H1 (cell line): ENCODE measurements around the gene BBS9.

Experiments
- BCL11A ChIP-seq, 2 experiments: IDR thresholded peaks; one replicate each; pipeline ENCODE4 v1.6.1; 2011; ENCODE audit warnings: low read depth in 2 of 2, low read length in 2 of 2, mild to moderate bottlenecking in 2 of 2
- CHD2 ChIP-seq: IDR thresholded peaks from 2 replicates; pipeline ENCODE4 v1.6.1; 2012; ENCODE audit warnings: low read length, improper control_type of control experiment
- CREB1 ChIP-seq: IDR thresholded peaks from 2 replicates; pipeline ENCODE4 v1.6.1; 2012; ENCODE audit warnings: inconsistent platforms
- CTBP2 ChIP-seq: IDR thresholded peaks from 2 replicates; pipeline ENCODE4 v1.7.0; 2011; ENCODE audit warnings: borderline replicate concordance, mild to moderate bottlenecking, moderate library complexity, mixed read lengths, low read length; ENCODE audit not compliant: insufficient read depth, insufficient read length
- EGR1 ChIP-seq: IDR thresholded peaks from 2 replicates; pipeline ENCODE4 v1.6.1; 2011; ENCODE audit warnings: low read depth, low read length, borderline replicate concordance
- KDM5A ChIP-seq: fragments of 200-600 bp; IDR thresholded peaks from 2 replicates; pipeline ENCODE4 v1.7.1; 2012; ENCODE audit warnings: mild to moderate bottlenecking, low read length, inconsistent platforms, mixed read lengths
- POLR2A ChIP-seq, 2 experiments: IDR thresholded peaks; 1 replicate in 1 of 2; 2 replicates in 1 of 2; pipeline ENCODE4 v1.6.1; 2011; ENCODE audit warnings: low read depth in 2 of 2, low read length in 2 of 2, mild to moderate bottlenecking in 2 of 2; ENCODE audit errors: control extremely low read depth in 1 of 2
- POLR2AphosphoS5 ChIP-seq: IDR thresholded peaks from 2 replicates; pipeline ENCODE4 v1.6.1; 2011; ENCODE audit warnings: low read depth, low read length
- SIX5 ChIP-seq: IDR thresholded peaks from 2 replicates; pipeline ENCODE4 v1.6.1; 2011; ENCODE audit warnings: mild to moderate bottlenecking, low read depth, low read length
- SP1 ChIP-seq: IDR thresholded peaks from 2 replicates; pipeline ENCODE4 v1.6.1; 2011; ENCODE audit warnings: low read depth, low read length
- SUZ12 ChIP-seq: fragments of 200-600 bp; sonication (generic); IDR thresholded peaks from 2 replicates; pipeline ENCODE4 v1.6.1; 2012; ENCODE audit warnings: mild to moderate bottlenecking, inconsistent platforms, low read length, moderate library complexity, mixed read lengths
- ZNF274 ChIP-seq: IDR thresholded peaks from 2 replicates; pipeline ENCODE4 v1.7.0; 2012; ENCODE audit warnings: low read length, borderline replicate concordance; ENCODE audit errors: extremely low read depth
- TF ChIP-seq, protein P1 (sequence below), 3 experiments: IDR thresholded peaks; 1 replicate in 2 of 3; 2 replicates in 1 of 3; pipeline versions ENCODE4 v1.5.1 to v1.6.1; 2011; ENCODE audit warnings: low read length in 3 of 3, mild to moderate bottlenecking in 3 of 3, inconsistent platforms in 2 of 3, low read depth in 1 of 3, moderate library complexity in 1 of 3; ENCODE audit not compliant: insufficient read depth in 1 of 3; ENCODE audit errors: control extremely low read depth in 1 of 3

- TF ChIP-seq, protein P1, sequence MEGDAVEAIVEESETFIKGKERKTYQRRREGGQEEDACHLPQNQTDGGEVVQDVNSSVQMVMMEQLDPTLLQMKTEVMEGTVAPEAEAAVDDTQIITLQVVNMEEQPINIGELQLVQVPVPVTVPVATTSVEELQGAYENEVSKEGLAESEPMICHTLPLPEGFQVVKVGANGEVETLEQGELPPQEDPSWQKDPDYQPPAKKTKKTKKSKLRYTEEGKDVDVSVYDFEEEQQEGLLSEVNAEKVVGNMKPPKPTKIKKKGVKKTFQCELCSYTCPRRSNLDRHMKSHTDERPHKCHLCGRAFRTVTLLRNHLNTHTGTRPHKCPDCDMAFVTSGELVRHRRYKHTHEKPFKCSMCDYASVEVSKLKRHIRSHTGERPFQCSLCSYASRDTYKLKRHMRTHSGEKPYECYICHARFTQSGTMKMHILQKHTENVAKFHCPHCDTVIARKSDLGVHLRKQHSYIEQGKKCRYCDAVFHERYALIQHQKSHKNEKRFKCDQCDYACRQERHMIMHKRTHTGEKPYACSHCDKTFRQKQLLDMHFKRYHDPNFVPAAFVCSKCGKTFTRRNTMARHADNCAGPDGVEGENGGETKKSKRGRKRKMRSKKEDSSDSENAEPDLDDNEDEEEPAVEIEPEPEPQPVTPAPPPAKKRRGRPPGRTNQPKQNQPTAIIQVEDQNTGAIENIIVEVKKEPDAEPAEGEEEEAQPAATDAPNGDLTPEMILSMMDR (IDR thresholded peaks at IDR 0.05; ENCODE audit: control extremely low read depth in 1 of 3, insufficient read depth in 1 of 3, low read depth in 1 of 3, low read length in 3 of 3): no peak
- no peak for TF ChIP-seq CTBP2
- TF ChIP-seq BCL11A (IDR thresholded peaks at IDR 0.05; ENCODE audit: low read depth in 2 of 2, low read length in 2 of 2): no peak
- TF ChIP-seq POLR2A (IDR thresholded peaks at IDR 0.05; ENCODE audit: control extremely low read depth in 1 of 2, low read depth in 2 of 2, low read length in 2 of 2): no peak
- no peak for TF ChIP-seq CREB1
- TF ChIP-seq EGR1: no peak
- TF ChIP-seq ZNF274: no peak
- no peak for TF ChIP-seq POLR2AphosphoS5
- no peak for TF ChIP-seq SIX5
- no peak for TF ChIP-seq CHD2
- TF ChIP-seq KDM5A: no peak
- TF ChIP-seq SP1: no peak
- TF ChIP-seq SUZ12: no peak
Measured at GRCh38 chr7:33500703-33501701, 371.6 kb downstream of the BBS9 start.
